ENCODE results near the gene HORMAD2. TPM values are rescaled to one million over a fixed set of nuclear protein-coding genes. Genes with fewer than 3 reads are reported as not detected.

The HORMAD2 gene
- total RNA-seq, 1 experiment from 2014 or later, result not detected

GRCh38 chr22:30115705-30116104, 35.4 kb downstream of the HORMAD2 start:
- Histone ChIP-seq H3K27ac (ENCODE audit: low read depth, low read length, poor library complexity, severe bottlenecking) (no peak overlapping the region), H3K9me3 (ENCODE audit: low read depth, low read length, poor library complexity, severe bottlenecking) (no peaks in the 10 kb centered on the region), H3K36me3 (ENCODE audit: insufficient read depth, low read length, poor library complexity, severe bottlenecking) (no peaks in the 10 kb centered on the region), H3K4me3 (ENCODE audit: low read depth, low read length, poor library complexity, severe bottlenecking) (no peak overlapping the region), H3K4me1 (ENCODE audit: insufficient read depth, low read length, poor library complexity, severe bottlenecking) (no peaks in the 10 kb centered on the region), H3K27me3 (replicated peaks; ENCODE audit: insufficient read depth, low read depth, low read length, poor library complexity) (peaks cover 4% of the 10 kb centered on the region)
- intact Hi-C loops (cut with micrococcal nuclease; ENCODE audit: unreplicated experiment), result no loop called here
- CTCF ChIA-PET, result no interaction called here
- DNase-seq (ENCODE audit: low spot score), result no peak
- no TSS peak for BruUV-seq (replicated peaks)
- POLR2A ChIA-PET (ENCODE audit: low non-redundant PET), result no interaction called here
- TF ChIP-seq EZH2 (IDR thresholded peaks at IDR 0.05; ENCODE audit: borderline replicate concordance, low read depth, low read length, poor library complexity, severe bottlenecking) (no peak), CTCF (conservative IDR thresholded peaks at IDR 0.05; ENCODE audit: low read depth, low read length) (no peak)

- TF ChIP-seq EZH2 (IDR thresholded peaks at IDR 0.05; ENCODE audit: borderline replicate concordance, low read depth, low read length, poor library complexity, severe bottlenecking) (no peak), CTCF (conservative IDR thresholded peaks at IDR 0.05; ENCODE audit: low read depth, low read length) (no peak)
- Histone ChIP-seq H3K27me3 (replicated peaks; ENCODE audit: insufficient read depth, low read depth, low read length, poor library complexity) (peaks cover 11% of the 10 kb centered on the region), H3K4me1 (ENCODE audit: insufficient read depth, low read length, poor library complexity, severe bottlenecking) (no peaks in the 10 kb centered on the region), H3K36me3 (ENCODE audit: insufficient read depth, low read length, poor library complexity, severe bottlenecking) (no peaks in the 10 kb centered on the region), H3K9me3 (ENCODE audit: low read depth, low read length, poor library complexity, severe bottlenecking) (no peaks in the 10 kb centered on the region), H3K27ac (ENCODE audit: low read depth, low read length, poor library complexity, severe bottlenecking) (no peak overlapping the region), H3K4me3 (ENCODE audit: low read depth, low read length, poor library complexity, severe bottlenecking) (no peak overlapping the region)
- no peak for DNase-seq (ENCODE audit: low spot score)
- BruUV-seq (replicated peaks), result no TSS peak
- intact Hi-C loops (cut with micrococcal nuclease; ENCODE audit: unreplicated experiment), result no loop called here
- ChIA-PET CTCF (no interaction called here), POLR2A (ENCODE audit: low non-redundant PET) (no interaction called here)
These were observed 36.3 kb downstream of the HORMAD2 start for GRCh38 chr22:30116362-30117117.

- CTCF ChIA-PET, result no interaction called here
- intact Hi-C loops (cut with micrococcal nuclease; ENCODE audit: unreplicated experiment), result no loop called here
These were observed 37.0 kb downstream of the HORMAD2 start for GRCh38 chr22:30117256-30117655.

More at GRCh38 chr22:30117256-30117655, 37.0 kb downstream of the HORMAD2 start:
- Histone ChIP-seq H3K4me1 (ENCODE audit: insufficient read depth, low read length, poor library complexity, severe bottlenecking) (no peaks in the 10 kb centered on the region), H3K9me3 (ENCODE audit: low read depth, low read length, poor library complexity, severe bottlenecking) (no peaks in the 10 kb centered on the region), H3K4me3 (ENCODE audit: low read depth, low read length, poor library complexity, severe bottlenecking) (no peak overlapping the region), H3K27me3 (replicated peaks; ENCODE audit: insufficient read depth, low read depth, low read length, poor library complexity) (peaks cover 15% of the 10 kb centered on the region), H3K27ac (ENCODE audit: low read depth, low read length, poor library complexity, severe bottlenecking) (no peak overlapping the region), H3K36me3 (ENCODE audit: insufficient read depth, low read length, poor library complexity, severe bottlenecking) (no peaks in the 10 kb centered on the region)
- no TSS peak for BruUV-seq (replicated peaks)
- no peak for TF ChIP-seq CTCF (conservative IDR thresholded peaks at IDR 0.05; ENCODE audit: low read depth, low read length)
- no peak for TF ChIP-seq EZH2 (IDR thresholded peaks at IDR 0.05; ENCODE audit: borderline replicate concordance, low read depth, low read length, poor library complexity, severe bottlenecking)
- POLR2A ChIA-PET (ENCODE audit: low non-redundant PET), result no interaction called here
- no peak for DNase-seq (ENCODE audit: low spot score)
